HCEC 1CT (cell line): ENCODE measurements around the gene FAM131B.
"Not testable (repeated sequence)": the region's sequence is repeated elsewhere in the genome, so short reads cannot be mapped to it uniquely, and the experiment has no call there.

Experiments
- DNase-seq: peaks from one replicate; pipeline ENCODE4 v3.0.0-alpha.2; 2017

The FAM131B gene

DNA sequence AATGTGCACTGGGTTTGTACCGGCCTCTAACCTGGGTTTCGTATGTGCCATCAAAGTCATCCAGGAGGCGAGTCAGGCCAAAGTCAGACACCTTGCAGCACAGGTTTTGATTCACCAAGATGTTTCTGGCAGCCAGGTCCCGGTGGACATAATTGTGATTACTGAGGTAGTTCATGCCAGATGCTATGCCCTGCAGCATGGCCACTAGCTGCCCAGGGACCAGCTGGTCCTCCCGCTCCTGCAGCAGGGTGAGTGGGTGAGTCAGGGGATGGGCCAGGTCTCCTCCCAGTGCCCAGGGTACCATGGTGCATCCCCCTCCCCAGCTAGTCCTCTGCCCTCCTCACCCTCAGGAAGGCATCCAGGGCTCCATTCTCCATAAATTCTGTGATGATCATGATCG is 32.3 kb upstream of the FAM131B start:
- no peak for DNase-seq

DNA sequence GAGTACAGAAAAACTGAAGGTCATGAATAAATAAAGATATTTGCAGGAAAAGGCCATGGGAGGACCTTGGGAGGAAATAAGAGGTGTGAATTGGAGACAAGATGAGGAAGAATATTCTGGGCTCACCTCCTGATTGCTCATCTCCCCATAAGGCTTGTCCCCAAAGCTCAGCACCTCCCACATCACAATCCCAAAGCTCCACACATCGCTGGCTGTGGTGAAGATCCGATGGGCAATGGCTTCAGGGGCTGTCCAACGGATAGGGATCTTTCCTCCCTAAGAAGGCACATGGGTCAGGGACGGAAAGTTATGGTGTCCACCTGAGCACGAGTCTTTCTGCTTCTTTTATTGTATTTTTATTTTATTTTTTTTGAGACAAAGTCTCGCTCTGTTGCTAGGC is 31.6 kb upstream of the FAM131B start:
- peak; percentile 17 for DNase-seq

DNA sequence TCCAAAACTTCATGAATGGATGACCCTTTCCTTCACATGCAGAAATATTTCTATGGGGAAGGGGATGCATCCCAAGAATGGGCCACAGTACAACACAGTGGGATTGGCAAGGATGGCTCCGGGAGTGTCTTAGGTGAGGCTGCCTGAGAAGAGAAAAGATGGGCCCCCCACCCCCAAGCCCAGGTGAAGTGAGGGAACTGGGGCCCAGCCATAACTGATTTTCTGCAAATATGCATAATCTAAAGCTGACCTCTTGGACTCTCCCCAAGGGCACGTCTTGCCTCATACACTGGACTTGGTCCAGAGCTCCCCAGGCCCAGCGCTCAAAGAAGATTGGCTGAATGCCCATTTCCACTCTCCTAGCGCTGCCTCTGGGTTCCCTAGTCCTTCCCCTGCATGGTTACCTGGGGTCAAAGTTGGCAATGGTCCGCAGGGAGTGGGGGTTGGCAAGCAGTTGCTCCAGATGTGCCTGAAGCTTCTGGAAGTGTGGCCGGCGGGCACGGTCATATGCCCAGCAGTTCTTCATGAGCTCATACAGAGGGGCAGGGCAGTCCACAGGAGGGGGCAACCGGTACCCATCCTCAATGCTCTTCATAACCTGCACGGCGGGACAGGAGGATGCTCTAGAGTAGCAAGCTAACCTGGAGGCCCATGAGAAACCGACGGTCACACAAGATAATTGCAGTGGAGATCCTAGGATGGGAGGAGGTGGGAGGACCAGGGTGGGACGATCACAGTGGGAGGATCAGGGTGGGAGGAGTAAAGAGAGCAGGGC is 30.9 kb upstream of the FAM131B start:
- DNase-seq: peak; percentile 21

DNA sequence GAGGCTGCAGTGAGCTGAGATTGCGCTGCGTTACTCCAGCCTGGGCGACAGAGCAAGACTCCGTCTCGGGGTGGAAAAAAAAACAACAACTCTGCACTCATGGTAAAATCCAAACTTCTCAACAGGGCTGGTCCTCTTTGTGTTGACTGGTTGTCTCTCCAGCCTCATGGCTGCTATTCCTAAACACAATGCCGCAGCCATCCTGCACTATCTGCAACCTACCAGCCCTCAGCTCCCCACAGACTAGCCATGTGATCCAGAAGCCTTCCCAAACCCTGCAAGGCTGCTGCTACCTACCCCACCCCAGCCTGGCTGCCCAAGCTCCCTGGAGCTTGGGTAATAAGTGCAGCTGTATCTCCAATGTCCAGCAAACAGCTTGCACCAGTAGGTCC is 30.4 kb upstream of the FAM131B start:
- no peak for DNase-seq

GRCh38 chr7:143392427-143392826 is 29.9 kb upstream of the FAM131B start:
- DNase-seq: not testable (repeated sequence)

GRCh38 chr7:143391462-143392404 is 29.2 kb upstream of the FAM131B start:
- peak; percentile 73 for DNase-seq

DNA sequence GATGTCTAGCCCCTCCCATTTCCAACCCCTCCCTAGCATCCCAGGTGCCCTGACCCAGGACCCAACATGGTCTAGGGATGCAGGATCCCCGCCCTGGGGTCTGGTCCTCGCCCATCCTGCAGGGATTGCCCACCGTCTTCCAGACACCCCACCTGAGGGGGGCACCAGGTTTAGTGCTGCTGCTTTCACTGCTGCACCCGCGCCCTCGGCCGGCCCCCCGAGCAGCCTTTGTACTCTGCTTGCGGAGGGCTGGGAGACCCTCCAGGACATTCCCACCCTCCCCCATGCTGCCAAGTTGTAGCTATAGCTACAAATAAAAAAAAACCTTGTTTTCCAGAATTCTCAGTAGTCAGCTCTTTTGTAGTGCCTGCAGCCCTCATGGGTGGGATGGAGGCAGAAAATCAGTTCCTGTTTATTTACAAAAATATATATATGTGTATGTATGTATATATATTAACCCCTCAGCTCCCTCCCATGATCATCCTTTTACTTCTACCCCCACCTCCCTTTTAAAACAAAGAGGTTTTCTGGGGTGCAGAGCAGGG is 28.3 kb upstream of the FAM131B start:
- no peak for DNase-seq

GRCh38 chr7:143390104-143390772 is 27.7 kb upstream of the FAM131B start:
- no peak for DNase-seq

- no peak for DNase-seq
Measured at GRCh38 chr7:143389316-143390103, 27.0 kb upstream of the FAM131B start.

DNA sequence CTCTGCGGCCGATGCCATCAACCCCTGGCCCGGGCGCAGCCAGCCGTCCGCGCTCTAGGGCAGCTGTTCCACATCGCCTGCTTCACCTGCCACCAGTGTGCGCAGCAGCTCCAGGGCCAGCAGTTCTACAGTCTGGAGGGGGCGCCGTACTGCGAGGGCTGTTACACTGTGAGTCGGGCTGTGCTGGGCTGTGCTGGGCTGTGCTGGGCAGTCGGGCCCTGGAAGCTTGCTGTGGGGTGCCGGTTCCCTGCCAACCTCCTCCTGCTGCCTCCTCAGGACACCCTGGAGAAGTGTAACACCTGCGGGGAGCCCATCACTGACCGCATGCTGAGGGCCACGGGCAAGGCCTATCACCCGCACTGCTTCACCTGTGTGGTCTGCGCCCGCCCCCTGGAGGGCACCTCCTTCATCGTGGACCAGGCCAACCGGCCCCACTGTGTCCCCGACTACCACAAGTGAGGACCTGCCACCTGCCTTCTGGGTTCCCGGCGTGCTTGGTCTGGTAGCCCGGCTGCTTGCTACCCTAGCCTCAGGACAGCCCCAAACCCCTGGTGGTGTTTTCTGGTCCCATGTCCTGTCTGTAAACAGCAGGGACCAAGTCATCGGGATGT is 26.1 kb upstream of the FAM131B start:
- no peak for DNase-seq

GRCh38 chr7:143388051-143388450 is 25.5 kb upstream of the FAM131B start:
- DNase-seq: no peak

GRCh38 chr7:143387156-143387975 is 24.9 kb upstream of the FAM131B start:
- no peak for DNase-seq

DNA sequence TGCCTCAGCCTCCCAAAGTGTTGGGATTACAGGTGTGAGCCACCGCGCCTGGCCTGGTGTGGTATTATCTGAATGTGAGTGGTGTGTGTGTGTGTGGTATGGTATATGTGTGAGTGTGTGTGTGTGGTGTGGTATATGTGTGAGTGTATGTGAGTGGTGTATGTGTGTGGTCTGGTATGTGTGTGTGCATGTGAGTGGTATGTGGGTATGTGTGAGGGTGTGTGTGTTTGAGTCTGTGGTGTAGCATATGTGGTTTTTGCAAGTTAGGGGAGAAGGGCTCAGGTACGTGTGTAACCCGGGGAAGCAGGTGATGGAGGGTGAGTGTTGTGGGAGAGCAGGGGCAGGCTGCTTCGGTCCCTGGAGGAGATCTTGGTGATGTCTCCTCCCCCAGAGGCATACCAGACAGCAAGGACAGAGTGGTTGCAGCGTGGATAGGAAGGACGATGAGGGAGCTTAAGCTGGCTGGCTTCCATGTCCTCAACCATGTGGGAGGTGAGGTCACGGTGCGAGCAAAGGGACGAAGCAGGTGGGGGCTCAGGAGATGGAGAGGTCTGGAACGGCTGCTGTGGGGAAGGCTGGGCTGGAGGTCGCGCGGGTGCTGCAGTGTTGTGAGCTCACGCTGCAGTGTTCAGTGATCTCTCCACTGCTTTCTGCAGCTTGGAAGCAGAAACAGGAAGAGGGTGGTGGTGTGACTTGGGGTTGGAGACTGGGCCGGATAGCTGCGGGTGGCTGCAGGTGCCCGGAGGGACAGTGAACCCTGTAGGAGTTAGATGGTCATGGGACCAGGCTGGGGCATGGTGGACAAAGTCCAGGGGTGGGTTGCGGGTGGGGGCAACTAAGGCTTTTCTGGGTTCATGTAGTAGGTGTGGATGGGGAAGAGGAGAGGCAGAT is 23.6 kb upstream of the FAM131B start:
- no peak for DNase-seq

- DNase-seq: no peak
Measured at GRCh38 chr7:143384661-143385631, 22.4 kb upstream of the FAM131B start.

- DNase-seq: peak; percentile 81
Measured at GRCh38 chr7:143384148-143384547, 21.6 kb upstream of the FAM131B start.

DNA sequence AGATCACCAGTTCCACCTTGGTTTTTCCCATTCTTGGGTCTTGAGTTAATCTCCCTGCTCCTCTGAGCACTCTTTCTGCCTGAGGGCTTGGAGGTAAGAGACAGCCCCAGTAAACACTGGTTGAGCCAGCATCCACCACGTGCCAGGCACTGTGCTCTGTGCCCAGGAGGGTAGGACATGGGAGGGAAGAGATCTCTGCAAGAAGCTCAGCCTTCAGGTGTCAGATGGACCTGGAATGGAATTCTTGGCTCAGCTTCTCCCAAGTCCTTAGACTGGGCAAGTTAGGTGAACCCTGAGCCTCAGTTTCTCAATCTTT is 21.1 kb upstream of the FAM131B start:
- DNase-seq: no peak

- DNase-seq: no peak
Measured at GRCh38 chr7:143382791-143383641, 20.5 kb upstream of the FAM131B start.
